ENCODE data around the gene MCM10.

Gene MCM10

DNA sequence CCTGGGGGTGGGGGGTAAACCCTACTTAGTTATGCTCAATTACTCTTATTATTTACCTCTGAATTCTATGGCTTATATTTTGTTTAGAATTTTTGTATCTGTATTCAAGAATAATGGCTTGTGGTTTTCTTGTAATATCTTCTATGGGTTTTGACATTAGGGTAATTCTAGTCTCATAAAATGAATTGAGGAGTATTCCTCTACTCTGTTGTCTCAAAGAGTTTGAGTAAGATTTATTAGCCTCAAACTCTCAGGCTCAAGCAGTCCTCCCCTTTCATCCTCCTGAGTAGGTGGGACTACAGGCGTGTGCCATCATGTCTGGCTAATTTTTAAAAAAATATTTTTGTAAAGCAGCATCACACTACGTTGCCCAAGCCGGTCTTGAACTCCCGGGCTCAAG is 92.4 kb downstream of the MCM10 start:
- in situ Hi-C loops (cut with HindIII; ENCODE audit: low sequenced_read_pairs), result no loop called here

DNA sequence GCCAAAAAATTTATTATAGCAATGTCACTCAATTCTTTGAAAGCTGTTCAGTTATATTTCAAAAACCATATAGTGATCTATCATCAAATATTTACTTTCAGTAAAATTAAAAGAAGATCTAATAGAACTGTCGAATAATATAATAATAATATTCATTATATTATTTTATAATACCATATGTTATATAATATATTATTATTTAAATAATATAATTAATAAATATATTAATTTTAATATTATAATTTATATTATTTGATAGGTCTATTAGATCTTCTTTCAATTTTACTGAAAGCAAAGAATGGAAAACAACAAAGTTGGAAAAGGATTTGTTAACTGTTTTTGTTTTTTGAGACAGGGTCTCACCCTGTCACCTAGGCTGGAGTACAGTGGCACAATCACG is 95.3 kb downstream of the MCM10 start:
- in situ Hi-C loops (cut with HindIII; ENCODE audit: low sequenced_read_pairs), result no loop called here

- in situ Hi-C loops (cut with HindIII; ENCODE audit: low sequenced_read_pairs), result no loop called here
These were observed 96.3 kb downstream of the MCM10 start for GRCh38 chr10:13257621-13258140.

Data from endothelial cell of hepatic sinusoid (primary cell).